GM23338 (cell line): ENCODE results near the gene TMEM145. TPM values are rescaled to one million over a fixed set of nuclear protein-coding genes. Genes with fewer than 3 reads are reported as not detected.

Experiments
- ATAC-seq: fragments of 200-7000 bp; cut with Tn5 transposase; 3 replicates; pipeline ENCODE4 v1.9.1; 2020
- DNase-seq: peaks from one replicate; pipeline ENCODE4 v3.0.0-alpha.2; 2015; ENCODE audit warnings: low spot score
- H2AFZ ChIP-seq: fragments of 200-600 bp; sonication (generic); 2 replicates; pipeline ENCODE4 v1.8.0; 2016; ENCODE audit warnings: antibody characterized with exemption, mild to moderate bottlenecking, moderate library complexity
- H3F3A ChIP-seq: fragments of 200-600 bp; sonication (generic); replicated peaks from 2 replicates; pipeline ENCODE4 v1.8.0; 2017; ENCODE audit warnings: antibody characterized with exemption, mixed run types, low read depth
- H3K27ac ChIP-seq: fragments of 200-600 bp; sonication (generic); 2 replicates; pipeline ENCODE4 v1.6.1; 2016; ENCODE audit warnings: low read depth
- H3K27me3 ChIP-seq: fragments of 200-600 bp; sonication (generic); 2 replicates; pipeline ENCODE4 v1.8.0; 2016; ENCODE audit warnings: mild to moderate bottlenecking, mixed run types, moderate library complexity; ENCODE audit not compliant: insufficient read depth
- H3K36me3 ChIP-seq: fragments of 200-600 bp; sonication (generic); 2 replicates; pipeline ENCODE4 v1.8.0; 2016; ENCODE audit warnings: mild to moderate bottlenecking; ENCODE audit not compliant: insufficient read depth
- H3K4me1 ChIP-seq: fragments of 200-600 bp; sonication (generic); 2 replicates; pipeline ENCODE4 v1.8.0; 2016; ENCODE audit warnings: mild to moderate bottlenecking, moderate library complexity; ENCODE audit not compliant: insufficient read depth
- H3K4me2 ChIP-seq: fragments of 200-600 bp; sonication (generic); 2 replicates; pipeline ENCODE4 v1.7.1; 2017; ENCODE audit warnings: mixed run types
- H3K4me3 ChIP-seq: fragments of 200-600 bp; sonication (generic); 2 replicates; pipeline ENCODE4 v1.6.1; 2016; ENCODE audit warnings: mixed run types
- H3K79me2 ChIP-seq: fragments of 200-600 bp; sonication (generic); replicated peaks from 2 replicates; pipeline ENCODE4 v1.8.0; 2017; ENCODE audit warnings: mild to moderate bottlenecking; ENCODE audit not compliant: insufficient read depth
- H3K9me2 ChIP-seq: fragments of 200-600 bp; sonication (generic); 2 replicates; pipeline ENCODE4 v1.8.0; 2017; ENCODE audit not compliant: insufficient read depth
- H4K20me1 ChIP-seq: fragments of 200-600 bp; sonication (generic); replicated peaks from 2 replicates; pipeline ENCODE4 v1.8.0; 2017; ENCODE audit warnings: mild to moderate bottlenecking; ENCODE audit not compliant: insufficient read depth
- H3K27ac Mint-ChIP-seq: 2 replicates; pipeline ENCODE4 v1.8.0; 2020; ENCODE audit warnings: inconsistent platforms, mild to moderate bottlenecking, moderate library complexity, mixed read lengths
- H3K27me3 Mint-ChIP-seq: 3 replicates; pipeline ENCODE4 v1.8.0; 2022; ENCODE audit warnings: low read depth, mild to moderate bottlenecking, moderate library complexity, mixed read lengths, inconsistent platforms; ENCODE audit not compliant: insufficient read depth, poor library complexity
- H3K36me3 Mint-ChIP-seq: 3 replicates; pipeline ENCODE4 v1.8.0; 2021; ENCODE audit warnings: low read depth, mild to moderate bottlenecking, inconsistent platforms, moderate library complexity, mixed read lengths
- H3K4me1 Mint-ChIP-seq: 3 replicates; pipeline ENCODE4 v1.8.0; 2020; ENCODE audit warnings: mild to moderate bottlenecking, inconsistent platforms, mixed read lengths
- H3K4me3 Mint-ChIP-seq: 3 replicates; pipeline ENCODE4 v1.8.0; 2021; ENCODE audit warnings: moderate library complexity, mild to moderate bottlenecking, inconsistent platforms, mixed read lengths
- H3K9me3 Mint-ChIP-seq: 3 replicates; pipeline ENCODE4 v1.8.0; 2020; ENCODE audit warnings: moderate library complexity, mild to moderate bottlenecking, inconsistent platforms, mixed read lengths
- CREB1 ChIP-seq: fragments of 250-450 bp; sonication (Bioruptor Pico); IDR thresholded peaks from 2 replicates; pipeline ENCODE4 v1.5.0; 2020; ENCODE audit warnings: low read depth, mild to moderate bottlenecking, moderate library complexity
- CTCF ChIP-seq, 2 experiments: fragments of 200-600 bp in 1 of 2; sonication (generic) in 1 of 2; conservative IDR thresholded peaks; 2 replicates each; pipeline versions ENCODE4 v1.5.1 to v1.6.1; 2016 to 2017; ENCODE audit warnings: antibody characterized with exemption in 2 of 2, low read depth in 2 of 2, mild to moderate bottlenecking in 2 of 2, moderate library complexity in 1 of 2
- ETS1 ChIP-seq: IDR thresholded peaks from 2 replicates; pipeline ENCODE4 v1.6.1; 2016; ENCODE audit warnings: antibody characterized with exemption
- EZH2 ChIP-seq: fragments of 200-600 bp; sonication (generic); IDR thresholded peaks from one replicate; pipeline ENCODE4 v1.8.0; 2017; ENCODE audit warnings: antibody characterized with exemption, mild to moderate bottlenecking, low read depth; ENCODE audit not compliant: unreplicated experiment
- EZH2phosphoT487 ChIP-seq: fragments of 200-600 bp; sonication (generic); IDR thresholded peaks from one replicate; pipeline ENCODE4 v1.8.1; 2018; ENCODE audit warnings: antibody characterized with exemption; ENCODE audit not compliant: unreplicated experiment
- JUNB ChIP-seq: IDR thresholded peaks from one replicate; pipeline ENCODE4 v1.6.1; 2016; ENCODE audit warnings: antibody characterized with exemption; ENCODE audit not compliant: unreplicated experiment
- NANOG ChIP-seq: IDR thresholded peaks from 2 replicates; pipeline ENCODE4 v1.6.1; 2016; ENCODE audit warnings: antibody characterized with exemption, borderline replicate concordance
- POLR2AphosphoS5 ChIP-seq: IDR thresholded peaks from 2 replicates; pipeline ENCODE4 v1.6.1; 2016; ENCODE audit warnings: antibody characterized with exemption, low read depth
- REST ChIP-seq: IDR thresholded peaks from one replicate; pipeline ENCODE4 v1.6.1; 2018; ENCODE audit warnings: antibody characterized with exemption; ENCODE audit not compliant: unreplicated experiment
- STAT1 ChIP-seq: IDR thresholded peaks from one replicate; pipeline ENCODE4 v1.6.1; 2016; ENCODE audit warnings: antibody characterized with exemption; ENCODE audit not compliant: unreplicated experiment
- ZNF114 ChIP-seq: fragments of 250-450 bp; sonication (Bioruptor Pico); IDR thresholded peaks from 2 replicates; pipeline ENCODE4 v1.5.0; 2020; ENCODE audit warnings: mild to moderate bottlenecking, moderate library complexity
- ZNF331 ChIP-seq: fragments of 250-450 bp; sonication (Bioruptor Pico); IDR thresholded peaks from 2 replicates; pipeline ENCODE4 v1.5.0; 2020; ENCODE audit warnings: low read depth, mild to moderate bottlenecking, moderate library complexity
- polyA plus RNA-seq: library from polyadenylated mRNA; unstranded; fragments of >200 nt; fragmentation: Nextera tagmentation; extraction: Ambion mirVana; gene quantifications from 2 replicates; pipeline ENCODE4 v1.2.1, GENCODE V29; 2016
- total RNA-seq: library from RNA; depleted of rRNA; stranded (reverse); fragments of >200 nt; shearing (Covaris generic); gene quantifications from 2 replicates; pipeline ENCODE4 v1.2.3, GENCODE V29; 2014

TMEM145 gene
- total and polyA plus RNA-seq, 2 experiments from 2014 or later, result 1.9 to 5.4 TPM

GRCh38 chr19:42268704-42269477 is 44.2 kb upstream of the TMEM145 start, which contains the start of gene CIC:
CIC (plus strand) TSS chr19:42269252; CDS start chr19:42271784, 2,532 bp downstream.
- peaks cover 27% of the 10 kb centered on the region for H3K4me1 Mint-ChIP-seq
- peaks cover 8% of the 10 kb centered on the region; the same call in 1 of the 2 replicates for H3K27me3 ChIP-seq
- peak within 1 kb of the TSS; percentile 93 for H3K4me2 ChIP-seq
- TF ChIP-seq CREB1, result peak; percentile 76
- peak; percentile 91 for TF ChIP-seq ETS1
- no peak for TF ChIP-seq STAT1
- TF ChIP-seq POLR2AphosphoS5, result no peak
- peaks cover 9% of the 10 kb centered on the region; the same call in 1 of the 2 replicates for H3K4me1 ChIP-seq
- peak within 1 kb of the TSS; percentile 60 for H3K4me3 ChIP-seq
- H3K4me3 Mint-ChIP-seq, result no peak within 1 kb of the TSS; the same call in 2 of the 3 replicates
- no peaks in the 10 kb centered on the region for H4K20me1 ChIP-seq
- peak within 1 kb of the TSS; percentile 93 for H3K27ac ChIP-seq
- 0 out of 2 replicates have a peak, but pooled peaks cover 6% of the 10 kb centered on the region for H3K79me2 ChIP-seq
- H3K9me3 Mint-ChIP-seq, result no peaks in the 10 kb centered on the region
- peaks cover 4% of the 10 kb centered on the region; the same call in 1 of the 2 replicates for H3F3A ChIP-seq
- peaks cover 4% of the 10 kb centered on the region for H3K27me3 Mint-ChIP-seq
- no peak within 1 kb of the TSS; the same call in 1 of the 2 replicates for H2AFZ ChIP-seq
- H3K36me3 Mint-ChIP-seq, result peaks cover 6% of the 10 kb centered on the region; the same call in 1 of the 3 replicates
- DNase-seq, result peak; percentile 100
- peak within 1 kb of the TSS; percentile 75 for H3K27ac Mint-ChIP-seq
- no peaks in the 10 kb centered on the region for H3K9me2 ChIP-seq
- ATAC-seq, result peak; percentile 93
- H3K36me3 ChIP-seq, result no peaks in the 10 kb centered on the region

- Mint-ChIP-seq H3K9me3 (no peaks in the 10 kb centered on the region), H3K36me3 (peaks cover 8% of the 10 kb centered on the region; the same call in 1 of the 3 replicates), H3K27me3 (peaks cover 4% of the 10 kb centered on the region), H3K27ac (peak overlapping the region; percentile 75), H3K4me3 (no peak overlapping the region; the same call in 2 of the 3 replicates), H3K4me1 (peaks cover 27% of the 10 kb centered on the region)
- Histone ChIP-seq H3K9me2 (no peaks in the 10 kb centered on the region), H4K20me1 (no peaks in the 10 kb centered on the region), H2AFZ (no peak overlapping the region), H3K27me3 (peaks cover 8% of the 10 kb centered on the region; the same call in 1 of the 2 replicates), H3F3A (peaks cover 4% of the 10 kb centered on the region; the same call in 1 of the 2 replicates), H3K36me3 (no peaks in the 10 kb centered on the region), H3K79me2 (0 out of 2 replicates have a peak, but pooled peaks cover 6% of the 10 kb centered on the region), H3K27ac (peak overlapping the region; percentile 50), H3K4me3 (peak overlapping the region; percentile 60), H3K4me2 (peak overlapping the region; percentile 78), H3K4me1 (peaks cover 9% of the 10 kb centered on the region; the same call in 1 of the 2 replicates)
- ATAC-seq (no peak), DNase-seq (no peak)
- no peak for TF ChIP-seq EZH2
- no peak for TF ChIP-seq EZH2phosphoT487
- TF ChIP-seq ETS1, result no peak
- no peak for TF ChIP-seq REST
- no peak for TF ChIP-seq POLR2AphosphoS5
- no peak for TF ChIP-seq ZNF331
- TF ChIP-seq JUNB, result no peak
- no peak for TF ChIP-seq CREB1
- TF ChIP-seq ZNF114 (CRISPR knock-in tag), result no peak
- TF ChIP-seq STAT1, result no peak
- no peak for TF ChIP-seq CTCF (conservative IDR thresholded peaks at IDR 0.05; ENCODE audit: low read depth in 2 of 2)
- no peak for TF ChIP-seq NANOG
Observed at GRCh38 chr19:42269478-42270345, 43.4 kb upstream of the TMEM145 start.
